GM23338 (cell line): ENCODE data around the gene APOL2.
"Not testable (repeated sequence)": the region's sequence is repeated elsewhere in the genome, so short reads cannot be mapped to it uniquely, and the experiment has no call there.

ENCODE experiments used
- CTCF ChIP-seq, 2 experiments: fragments of 200-600 bp in 1 of 2; sonication (generic) in 1 of 2; conservative IDR thresholded peaks; 2 replicates each; pipeline versions ENCODE4 v1.5.1 to v1.6.1; 2016 to 2017; ENCODE audit warnings: antibody characterized with exemption in 2 of 2, low read depth in 2 of 2, mild to moderate bottlenecking in 2 of 2, moderate library complexity in 1 of 2
- ETS1 ChIP-seq: IDR thresholded peaks from 2 replicates; pipeline ENCODE4 v1.6.1; 2016; ENCODE audit warnings: antibody characterized with exemption
- EZH2phosphoT487 ChIP-seq: fragments of 200-600 bp; sonication (generic); IDR thresholded peaks from one replicate; pipeline ENCODE4 v1.8.1; 2018; ENCODE audit warnings: antibody characterized with exemption; ENCODE audit not compliant: unreplicated experiment
- STAT1 ChIP-seq: IDR thresholded peaks from one replicate; pipeline ENCODE4 v1.6.1; 2016; ENCODE audit warnings: antibody characterized with exemption; ENCODE audit not compliant: unreplicated experiment

- peak; percentile 49 to 55 for TF ChIP-seq CTCF (conservative IDR thresholded peaks at IDR 0.05; ENCODE audit: low read depth in 2 of 2)
- TF ChIP-seq STAT1, ETS1, EZH2phosphoT487: not testable (repeated sequence)
These were observed 22.3 kb upstream of the APOL2 start for GRCh38 chr22:36261675-36262074.
